NCI-H2171 (cell line): ENCODE measurements around the gene UBE2D3.
A peak's percentile ranks its signal among the peaks of the same experiment; 100 is the strongest.
"Not testable (repeated sequence)": the region's sequence is repeated elsewhere in the genome, so short reads cannot be mapped to it uniquely, and the experiment has no call there.

Experiments
- DNase-seq: peaks from one replicate; lab custom pipeline; 2025; lab: John Stamatoyannopoulos, UW

UBE2D3 gene

GRCh38 chr4:102826890-102827673 lies at the start of gene UBE2D3:
UBE2D3 (minus strand) TSS chr4:102827551; CDS start chr4:102826508, 1,043 bp downstream.
- DNase-seq, result peak; percentile 69

- DNase-seq, result no peak
Observed at GRCh38 chr4:102871772-102872171, 44.4 kb upstream of the UBE2D3 start.

- no peak for DNase-seq
Observed at GRCh38 chr4:102869569-102870197, 42.3 kb upstream of the UBE2D3 start.

- DNase-seq, result peak; percentile 63
Observed at GRCh38 chr4:102868781-102869568, 41.6 kb upstream of the UBE2D3 start, which contains the start of gene CISD2. CISD2 (plus strand) TSS chr4:102868992; CDS start chr4:102869085, 93 bp downstream.

- no peak for DNase-seq
Observed at GRCh38 chr4:102868153-102868780, 40.9 kb upstream of the UBE2D3 start.

- DNase-seq, result no peak
Observed at GRCh38 chr4:102867278-102868152, 40.2 kb upstream of the UBE2D3 start.

- DNase-seq, result not testable (repeated sequence)
Observed at GRCh38 chr4:102865327-102865726, 38.0 kb upstream of the UBE2D3 start.

GRCh38 chr4:102862747-102863146 lies 35.4 kb upstream of the UBE2D3 start:
- DNase-seq, result no peak

GRCh38 chr4:102862016-102862415 lies 34.7 kb upstream of the UBE2D3 start:
- DNase-seq, result no peak

- DNase-seq, result no peak
Observed at GRCh38 chr4:102860611-102861324, 33.4 kb upstream of the UBE2D3 start.

GRCh38 chr4:102858828-102859464 lies 31.6 kb upstream of the UBE2D3 start:
- DNase-seq, result no peak

- no peak for DNase-seq
Observed at GRCh38 chr4:102850370-102850769, 23.0 kb upstream of the UBE2D3 start.

- no peak for DNase-seq
Observed at GRCh38 chr4:102849579-102850104, 22.3 kb upstream of the UBE2D3 start.

- no peak for DNase-seq
Observed at GRCh38 chr4:102847687-102848086, 20.3 kb upstream of the UBE2D3 start.

GRCh38 chr4:102843938-102844337 lies 16.6 kb upstream of the UBE2D3 start:
- DNase-seq, result no peak

GRCh38 chr4:102843273-102843672 lies 15.9 kb upstream of the UBE2D3 start:
- no peak for DNase-seq

- DNase-seq, result no peak
Observed at GRCh38 chr4:102842367-102842766, 15.0 kb upstream of the UBE2D3 start.

GRCh38 chr4:102836596-102836995 lies 9.2 kb upstream of the UBE2D3 start:
- DNase-seq, result no peak

GRCh38 chr4:102832667-102833066 lies 5.3 kb upstream of the UBE2D3 start:
- no peak for DNase-seq

- DNase-seq, result no peak
Observed at GRCh38 chr4:102832105-102832504, 4.8 kb upstream of the UBE2D3 start.
